Stimulated activated CD4-positive, alpha-beta T cell treated with anti-CD3 and anti-CD28 coated beads, Interleukin-2, amount 100 ng/mL, for 48 hours (primary cell): ENCODE results near the gene C10orf105.

Source experiments
- DNase-seq, 2 donors: peaks; one replicate each; pipeline ENCODE4 v3.0.0-alpha.2; 2020

C10orf105 gene

DNA sequence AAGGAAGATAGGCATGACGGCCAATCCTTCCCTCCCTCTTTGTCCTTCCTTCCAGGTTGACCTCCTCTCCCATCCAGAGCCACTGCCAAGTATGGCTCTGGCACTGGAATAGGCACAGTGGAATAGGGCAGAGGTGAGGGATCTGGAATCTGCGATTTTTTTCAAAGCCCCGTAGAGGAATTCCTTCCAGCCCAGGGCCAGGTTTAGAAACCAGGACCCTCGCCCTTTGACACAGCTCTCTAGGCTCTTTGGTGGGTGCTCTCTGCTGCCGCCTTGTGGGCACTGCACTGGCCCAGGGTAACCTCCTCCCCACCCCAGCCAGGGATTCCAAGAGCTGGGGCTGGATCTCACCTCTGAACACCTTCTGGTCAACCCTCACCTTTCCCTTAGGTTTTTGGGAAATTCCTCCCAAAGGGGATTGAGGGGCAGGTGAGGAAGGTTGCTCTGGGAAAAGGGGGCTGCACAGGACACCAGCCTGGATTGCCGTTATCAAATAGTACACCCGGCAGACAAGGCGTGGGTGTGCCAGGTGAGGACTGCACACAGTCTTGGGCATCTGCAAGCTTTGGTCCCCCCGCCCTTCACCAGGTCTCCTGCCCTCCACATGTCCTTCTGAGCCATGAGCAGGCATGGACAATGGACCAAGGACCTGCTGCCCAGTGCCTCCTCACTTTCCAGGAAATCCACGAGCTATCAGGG is 22.8 kb downstream of the C10orf105 start:
- peak; percentile 65 to 73 for DNase-seq

DNA sequence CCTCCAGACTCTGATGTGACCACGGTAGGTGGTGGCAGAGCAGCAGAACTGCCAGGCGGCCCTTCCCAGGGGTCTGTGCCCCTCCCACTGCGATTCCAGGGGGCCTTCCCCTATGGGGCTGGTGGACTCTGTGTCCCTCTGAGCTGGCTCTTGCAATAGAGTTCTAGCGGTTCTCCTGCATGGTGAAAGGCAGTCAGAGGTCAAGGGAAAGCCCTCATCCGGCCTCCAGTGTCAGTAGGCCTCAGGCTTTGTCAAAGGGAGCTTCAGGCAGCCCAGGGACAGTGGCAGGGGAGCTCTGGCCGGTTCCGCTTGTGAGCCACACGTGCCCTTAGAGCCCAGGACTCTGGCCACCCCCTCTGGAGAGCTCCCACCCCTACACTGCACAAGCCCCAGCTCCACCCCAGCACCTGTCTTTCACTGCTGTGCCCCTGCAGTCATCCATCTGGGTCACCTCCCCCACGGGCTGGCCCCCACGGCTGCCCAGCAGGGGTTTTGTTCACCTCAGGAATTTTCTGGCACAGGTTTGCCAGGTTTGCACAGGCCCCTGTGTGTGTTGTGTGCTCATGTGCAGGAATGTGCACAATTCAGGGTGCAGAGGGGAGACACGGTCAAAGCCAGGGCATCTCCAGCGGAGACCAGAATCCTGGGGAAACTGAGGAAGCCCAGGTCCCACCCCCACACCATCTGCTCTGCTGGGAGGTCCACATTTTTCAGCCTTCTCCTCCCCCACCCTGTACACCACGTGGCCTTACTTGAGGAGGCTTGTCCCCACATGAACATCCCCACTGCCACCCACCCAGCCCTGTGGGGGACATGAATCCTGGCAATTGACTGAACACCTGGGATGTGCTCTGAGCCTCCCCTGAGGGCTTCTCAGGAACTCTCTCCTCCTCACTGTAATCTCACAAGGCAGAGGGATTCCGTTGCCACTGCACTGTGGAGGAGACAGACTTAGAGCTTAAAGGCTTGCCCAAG is 23.8 kb downstream of the C10orf105 start:
- no peak for DNase-seq

DNA sequence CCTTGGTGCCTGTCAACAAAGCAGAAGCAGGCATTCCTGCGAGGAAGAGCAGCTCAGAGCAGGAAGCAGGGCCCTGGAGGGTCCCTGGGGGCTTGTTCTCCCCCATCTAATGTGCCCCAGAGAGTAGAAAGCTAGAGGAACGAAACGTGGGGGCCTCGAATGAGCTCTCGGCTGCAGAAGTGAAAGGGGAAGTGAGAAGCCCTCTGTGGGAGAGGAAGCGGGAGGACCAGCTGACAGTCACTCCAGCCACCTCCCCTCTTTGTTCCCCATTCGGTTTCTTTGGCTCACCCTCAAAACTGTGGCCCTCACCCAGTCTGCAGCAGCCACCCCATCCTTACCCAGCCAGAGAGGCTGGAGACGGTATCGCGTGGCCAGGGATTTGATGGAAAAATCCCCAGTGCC is 25.0 kb downstream of the C10orf105 start:
- DNase-seq, result no peak

DNA sequence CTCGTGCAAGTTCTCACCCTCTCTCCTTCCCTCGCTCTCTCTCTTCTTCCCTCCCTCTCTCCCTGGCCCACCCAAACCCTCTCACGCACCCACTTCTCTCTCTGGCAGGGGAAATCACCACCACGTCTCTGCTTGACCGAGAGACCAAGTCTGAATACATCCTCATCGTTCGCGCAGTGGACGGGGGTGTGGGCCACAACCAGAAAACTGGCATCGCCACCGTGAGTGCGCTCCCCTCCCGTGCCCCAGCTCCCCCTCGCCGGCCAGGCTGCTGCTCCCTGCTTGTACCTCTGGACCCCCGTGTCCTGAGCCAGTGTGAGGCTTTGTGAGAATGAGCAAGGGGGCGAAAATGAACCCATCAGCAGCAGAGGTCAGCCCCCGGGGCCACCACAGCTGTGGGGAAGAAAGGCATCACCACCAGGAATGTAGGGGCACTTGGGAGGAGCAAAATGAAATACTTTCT is 25.5 kb downstream of the C10orf105 start:
- DNase-seq, result no peak

DNA sequence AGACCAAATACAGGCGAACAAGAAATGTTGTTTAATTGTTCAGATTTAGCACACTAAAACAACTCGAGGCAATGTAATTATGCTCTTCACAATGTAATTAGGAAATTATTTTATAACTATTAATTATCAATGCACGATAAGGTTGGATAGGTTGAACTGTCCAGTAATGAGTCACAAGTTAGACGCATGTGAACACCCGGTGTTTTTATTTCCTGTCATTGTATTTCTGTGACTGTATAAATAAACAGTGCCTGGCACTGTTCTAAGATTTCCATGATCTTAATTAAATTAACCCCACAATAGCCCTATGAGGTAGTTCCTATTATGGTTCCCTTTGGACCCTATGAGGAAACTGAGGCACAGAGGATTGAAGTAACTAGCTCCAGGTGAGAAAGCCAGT is 26.2 kb downstream of the C10orf105 start:
- no peak for DNase-seq

DNA sequence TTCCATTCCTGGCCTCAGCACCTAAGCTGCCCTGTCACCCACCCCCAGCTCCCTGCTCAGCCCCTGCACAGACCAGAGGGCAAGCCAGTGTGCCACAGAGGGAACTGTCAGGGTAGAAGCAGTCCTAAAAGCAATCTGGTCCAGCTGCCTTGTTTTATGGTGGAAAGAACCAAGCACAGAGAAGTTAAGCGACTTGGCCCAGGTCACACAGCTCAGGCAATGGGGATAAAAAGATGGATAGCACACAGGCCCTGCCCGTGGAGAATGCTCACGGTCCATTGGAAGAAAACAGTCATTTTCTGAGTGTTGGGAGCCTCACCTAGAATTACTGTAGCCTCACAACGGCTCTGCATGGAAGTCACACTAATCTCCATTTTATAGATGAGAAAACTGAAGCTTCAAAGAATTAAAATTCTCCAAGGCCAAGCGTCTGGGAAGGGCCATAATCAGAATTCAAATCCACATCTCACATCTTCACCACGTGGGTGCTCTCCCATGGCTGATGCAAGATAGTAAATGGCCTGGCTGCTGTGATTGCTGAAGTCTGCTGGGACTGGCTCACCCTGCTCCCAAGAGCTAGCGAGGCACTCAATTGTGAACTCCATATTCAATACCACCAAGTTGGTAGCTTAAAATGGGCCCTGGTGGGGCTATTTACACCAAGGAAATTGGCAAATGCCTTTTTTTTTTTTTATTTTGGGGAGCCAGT is 26.8 kb downstream of the C10orf105 start:
- no peak for DNase-seq

DNA sequence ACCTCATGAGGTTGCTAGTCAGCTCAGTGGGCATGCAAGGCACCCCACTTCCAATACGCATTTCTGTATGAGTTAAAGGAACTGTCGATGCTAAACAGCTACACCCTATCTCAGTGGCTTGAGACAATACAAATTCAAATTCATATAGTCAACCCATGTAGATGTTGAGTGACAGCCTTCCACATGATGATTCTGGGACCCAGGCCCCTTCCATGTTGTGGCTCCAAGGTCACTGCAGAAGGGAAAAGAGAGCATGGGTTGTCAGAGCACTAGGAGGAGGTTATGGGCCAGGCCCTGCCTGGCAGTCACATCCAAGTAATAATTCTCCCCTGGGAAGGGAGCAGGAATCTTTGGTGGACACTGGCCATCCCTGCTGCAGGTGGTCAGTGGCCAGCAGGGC is 28.2 kb downstream of the C10orf105 start:
- no peak for DNase-seq

DNA sequence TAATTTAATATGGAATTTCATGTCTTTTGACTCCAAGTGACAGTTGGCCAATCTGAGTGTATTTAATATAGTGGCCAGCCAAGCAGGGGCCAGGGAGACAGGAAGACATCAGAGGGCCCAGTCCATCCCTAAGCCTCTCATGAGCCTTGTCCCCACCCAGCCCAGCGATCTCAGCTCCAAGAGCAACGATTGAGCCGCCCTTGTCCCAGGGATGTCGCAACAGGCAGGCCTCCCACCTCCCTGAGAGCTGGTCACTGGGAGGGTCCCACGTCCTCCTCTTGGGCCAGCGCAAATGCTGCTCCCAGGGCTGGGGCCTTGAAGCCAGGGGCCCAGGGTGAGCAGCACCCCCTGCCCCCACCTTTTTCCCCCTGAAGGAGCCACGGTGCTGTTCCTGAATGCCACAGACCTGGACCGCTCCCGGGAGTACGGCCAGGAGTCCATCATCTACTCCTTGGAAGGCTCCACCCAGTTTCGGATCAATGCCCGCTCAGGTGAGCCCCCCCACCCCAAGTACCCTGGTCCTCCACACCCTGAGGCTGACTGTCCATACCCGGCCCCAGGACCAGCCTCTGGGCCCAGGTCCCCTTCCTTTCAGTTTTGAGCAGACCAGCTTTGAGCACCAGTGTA is 29.4 kb downstream of the C10orf105 start:
- DNase-seq, result no peak

DNA sequence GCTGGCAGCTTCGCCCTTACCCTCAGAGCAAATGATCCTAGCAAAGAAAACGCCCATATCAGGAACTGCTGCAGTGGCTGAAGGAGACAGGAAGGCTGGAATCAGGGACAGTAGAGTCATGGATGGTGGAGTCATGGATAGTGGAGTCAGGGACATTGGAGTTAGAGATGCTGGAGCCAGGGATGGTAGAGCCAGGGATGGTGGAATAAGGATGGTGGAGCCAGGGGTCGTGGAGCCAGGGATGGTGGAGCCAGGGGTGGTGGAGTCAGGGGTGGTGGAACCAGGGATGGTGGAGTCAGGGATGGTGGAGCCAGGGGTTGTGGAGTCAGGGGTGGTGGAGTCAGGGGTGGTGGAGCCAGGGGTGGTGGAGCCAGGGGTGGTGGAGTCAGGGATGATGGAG is 31.3 kb downstream of the C10orf105 start:
- DNase-seq, result no peak

DNA sequence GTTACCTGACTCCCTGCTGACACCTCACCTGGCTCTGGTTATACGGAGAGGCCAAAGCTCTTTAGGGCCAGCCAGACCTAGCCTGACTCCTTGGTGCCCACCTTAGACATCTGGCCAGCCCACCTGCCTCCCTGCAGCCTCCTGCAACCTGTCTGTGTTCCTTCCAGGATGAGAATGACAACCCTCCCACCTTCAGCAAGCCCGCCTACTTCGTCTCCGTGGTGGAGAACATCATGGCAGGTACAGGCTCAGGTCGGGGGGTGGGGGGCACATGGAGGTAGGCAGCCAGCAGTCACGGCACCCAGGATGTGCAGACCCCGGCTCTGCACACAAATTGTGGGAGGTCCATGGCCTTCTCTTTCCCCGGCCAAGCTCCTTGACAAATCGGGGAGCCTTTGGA is 32.1 kb downstream of the C10orf105 start:
- DNase-seq, result no peak

DNA sequence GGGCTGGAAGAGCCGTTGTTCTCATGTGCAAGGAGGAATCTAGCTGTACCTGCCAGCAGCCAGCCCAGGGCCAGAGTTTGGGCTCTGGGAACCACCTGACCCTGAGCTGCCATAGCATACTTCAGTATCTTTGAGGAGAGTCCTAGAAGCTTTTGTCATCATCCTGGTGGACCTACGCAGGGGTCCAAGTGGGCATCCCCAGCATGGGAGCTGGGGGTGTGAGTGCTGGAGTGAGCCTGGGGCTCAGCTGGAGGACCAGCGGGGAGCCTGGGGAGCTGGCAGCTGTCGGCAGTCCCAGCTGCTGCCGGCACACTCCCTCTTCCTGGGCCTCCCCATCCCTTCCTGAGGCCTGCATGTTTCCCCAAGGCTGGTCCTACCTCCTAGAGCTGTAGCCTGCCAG is 32.5 kb downstream of the C10orf105 start:
- DNase-seq, result no peak

DNA sequence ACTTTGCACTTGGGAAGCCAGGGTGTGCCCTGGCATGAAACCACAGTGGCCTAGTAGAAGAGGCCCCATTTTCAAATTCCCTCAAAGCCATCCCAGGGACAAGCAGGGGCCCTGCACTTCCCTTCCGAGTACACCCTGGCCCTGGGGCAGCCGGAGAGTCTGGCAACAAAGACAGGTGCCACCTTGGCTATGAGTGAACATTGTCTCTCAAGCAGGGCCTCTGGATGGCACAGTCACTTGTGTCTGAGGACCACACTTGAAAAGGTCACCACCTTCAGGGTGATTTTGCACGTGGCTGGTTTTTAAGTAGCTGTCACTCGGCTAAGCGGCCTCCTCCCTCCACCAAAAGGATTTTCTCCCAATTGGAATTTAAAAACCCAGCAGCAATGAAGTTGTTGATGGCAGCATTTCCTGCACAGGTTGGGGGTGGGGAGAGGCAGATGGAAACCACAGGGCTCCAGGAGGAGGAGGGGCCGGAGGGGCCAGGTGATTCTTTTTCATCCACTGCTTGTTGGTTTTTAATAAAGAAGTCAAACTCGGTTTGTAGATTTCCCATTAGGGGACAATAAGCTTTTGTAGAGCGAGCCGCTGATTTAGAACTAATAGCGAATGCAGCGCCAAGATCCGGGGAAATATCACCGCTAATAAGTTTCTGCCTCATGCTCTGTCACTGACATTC is 33.9 kb downstream of the C10orf105 start:
- DNase-seq, result no peak

DNA sequence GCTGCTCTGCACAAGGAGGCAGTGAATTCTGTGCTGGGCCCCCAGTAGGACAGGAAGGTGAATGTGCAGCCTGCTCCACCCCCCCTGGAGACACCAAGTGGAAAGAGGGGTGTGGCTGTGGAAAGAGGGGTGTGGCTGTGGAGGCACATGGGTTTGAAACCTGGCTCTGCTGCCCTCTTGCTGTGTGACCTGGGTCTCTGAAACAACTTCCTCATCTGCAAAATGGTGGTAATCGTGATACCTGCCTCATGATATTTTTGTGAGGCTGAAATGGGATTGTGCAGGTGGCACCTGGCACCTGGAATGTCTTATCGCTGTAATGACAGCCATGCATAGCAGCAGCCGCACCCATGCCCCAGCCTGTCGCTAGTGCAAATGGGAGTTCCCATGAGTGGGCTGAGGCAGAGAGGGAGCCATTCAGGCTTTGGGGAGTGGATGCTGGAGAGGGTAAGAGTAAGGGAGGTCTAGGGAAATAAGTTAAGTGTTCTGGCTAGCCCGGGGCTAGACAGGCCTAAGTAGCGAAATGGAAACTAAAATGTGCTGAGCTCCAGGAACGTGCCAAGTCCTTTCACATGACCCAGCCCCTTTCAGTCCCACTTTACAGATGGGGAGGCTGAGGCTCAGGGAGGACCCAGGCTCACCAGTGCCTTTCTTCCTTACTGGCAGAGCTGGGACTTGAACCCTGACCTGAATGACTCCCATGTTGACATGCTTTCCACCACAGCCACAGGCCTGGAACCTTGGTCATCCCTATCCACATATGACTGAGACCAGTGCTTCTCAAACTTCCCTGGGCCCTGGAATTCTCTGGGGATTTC is 35.0 kb downstream of the C10orf105 start:
- no peak for DNase-seq

DNA sequence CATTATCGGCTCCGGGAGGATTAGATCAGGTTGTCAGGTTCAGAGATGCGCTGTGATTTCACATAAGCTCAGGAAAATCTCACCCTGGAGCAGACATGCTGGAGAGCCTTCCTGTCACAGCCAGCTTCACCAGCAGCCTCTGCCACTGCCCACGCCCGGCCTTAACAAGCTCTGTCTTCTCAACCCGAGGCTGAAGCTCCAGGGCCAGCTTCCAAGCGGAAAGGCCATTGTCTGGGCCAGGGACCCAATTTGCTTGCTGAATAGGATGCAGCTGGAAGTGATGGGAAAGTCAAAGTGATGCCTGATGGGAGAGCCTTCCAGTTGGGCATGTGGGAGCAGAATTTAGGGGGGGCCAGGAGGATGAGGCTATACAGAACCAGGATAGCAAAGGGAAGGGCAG is 36.3 kb downstream of the C10orf105 start:
- no peak for DNase-seq

DNA sequence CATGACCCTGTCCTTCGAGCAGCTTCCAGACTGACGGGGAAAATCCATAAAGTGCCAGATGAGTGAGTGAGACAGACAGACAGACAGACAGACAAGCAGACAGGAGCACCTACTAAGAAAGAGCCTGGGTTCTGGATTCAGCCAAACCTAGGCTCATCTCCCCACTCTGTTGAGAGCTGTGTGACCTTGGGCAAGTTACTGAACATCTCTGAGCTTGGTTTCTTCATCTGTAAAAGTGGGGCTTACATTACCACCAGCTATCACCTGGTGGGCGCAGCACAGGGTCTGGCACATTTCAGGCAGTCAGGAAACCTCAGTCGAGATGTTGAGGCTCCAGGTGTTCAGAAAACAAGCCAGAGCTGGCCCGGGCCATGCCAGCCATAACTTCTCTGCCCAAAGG is 37.6 kb downstream of the C10orf105 start:
- DNase-seq, result no peak

DNA sequence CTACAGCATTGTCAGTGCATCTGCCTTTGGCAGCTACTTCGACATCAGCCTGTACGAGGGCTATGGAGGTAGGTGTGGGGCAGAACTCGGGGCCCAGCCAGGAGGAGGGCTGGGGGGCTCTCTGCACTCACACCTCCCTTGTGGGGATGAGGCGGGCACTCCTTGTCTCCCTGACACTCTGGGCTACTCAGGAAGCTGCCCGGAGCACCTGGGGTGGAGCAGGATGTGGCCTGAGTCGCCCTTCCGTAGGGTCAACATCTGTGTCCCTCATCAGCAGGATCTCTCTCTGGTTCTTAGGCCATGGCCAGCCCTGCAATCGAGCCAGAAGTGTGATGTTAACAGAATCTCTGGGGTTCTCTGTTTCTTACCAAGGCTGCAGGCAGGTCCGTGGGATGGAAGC is 40.2 kb downstream of the C10orf105 start:
- DNase-seq, result no peak

DNA sequence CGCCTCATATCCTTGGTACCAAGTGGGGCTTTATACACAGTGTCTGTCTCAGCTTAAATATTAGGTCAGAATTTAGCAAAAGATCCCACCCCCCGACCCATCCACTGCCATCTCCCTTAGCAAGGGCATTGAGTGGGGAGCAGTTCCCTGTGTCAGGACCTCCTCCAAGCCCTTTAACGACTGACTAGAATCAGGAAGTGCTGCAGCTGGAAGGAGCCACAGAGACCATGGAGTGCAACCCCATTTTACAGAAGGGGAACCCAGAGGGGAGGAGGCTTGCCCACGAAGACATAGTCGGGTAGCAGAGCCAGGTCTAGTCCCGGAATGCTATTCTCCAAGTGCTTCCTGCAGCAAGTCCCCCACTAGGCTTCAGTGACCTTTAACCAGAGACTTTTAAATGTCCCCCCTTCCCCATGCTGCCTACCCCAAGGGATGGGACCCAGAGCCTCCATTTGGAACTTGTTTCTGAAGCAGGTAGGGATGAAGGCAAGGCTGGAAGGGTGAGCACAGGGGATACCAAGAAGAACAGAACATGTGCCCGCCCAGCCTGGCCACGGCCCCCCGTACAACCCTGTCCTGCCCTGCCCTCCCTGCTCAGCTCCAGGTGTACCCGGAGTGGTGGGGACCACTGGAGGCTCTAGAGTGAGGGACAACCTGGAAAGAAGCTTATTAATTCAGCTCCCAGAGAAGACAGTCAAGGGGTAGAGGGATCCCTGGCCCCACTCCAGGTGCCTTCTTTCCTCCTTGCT is 41.3 kb downstream of the C10orf105 start:
- no peak for DNase-seq

DNA sequence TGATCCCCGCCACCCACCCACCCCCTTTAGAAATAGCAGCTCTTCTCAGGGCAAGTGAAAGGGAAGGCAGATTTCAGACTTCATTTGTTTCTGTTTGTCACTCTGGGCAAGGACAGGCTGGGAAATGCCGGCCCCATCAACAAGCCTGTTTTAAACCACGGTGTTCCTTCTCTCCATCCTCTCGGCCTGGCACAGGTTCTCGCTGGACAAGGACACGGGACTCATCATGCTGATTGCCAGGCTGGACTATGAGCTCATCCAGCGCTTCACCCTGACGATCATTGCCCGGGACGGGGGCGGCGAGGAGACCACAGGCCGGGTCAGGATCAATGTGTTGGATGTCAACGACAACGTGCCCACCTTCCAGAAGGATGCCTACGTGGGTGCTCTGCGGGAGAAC is 42.3 kb downstream of the C10orf105 start:
- no peak for DNase-seq

DNA sequence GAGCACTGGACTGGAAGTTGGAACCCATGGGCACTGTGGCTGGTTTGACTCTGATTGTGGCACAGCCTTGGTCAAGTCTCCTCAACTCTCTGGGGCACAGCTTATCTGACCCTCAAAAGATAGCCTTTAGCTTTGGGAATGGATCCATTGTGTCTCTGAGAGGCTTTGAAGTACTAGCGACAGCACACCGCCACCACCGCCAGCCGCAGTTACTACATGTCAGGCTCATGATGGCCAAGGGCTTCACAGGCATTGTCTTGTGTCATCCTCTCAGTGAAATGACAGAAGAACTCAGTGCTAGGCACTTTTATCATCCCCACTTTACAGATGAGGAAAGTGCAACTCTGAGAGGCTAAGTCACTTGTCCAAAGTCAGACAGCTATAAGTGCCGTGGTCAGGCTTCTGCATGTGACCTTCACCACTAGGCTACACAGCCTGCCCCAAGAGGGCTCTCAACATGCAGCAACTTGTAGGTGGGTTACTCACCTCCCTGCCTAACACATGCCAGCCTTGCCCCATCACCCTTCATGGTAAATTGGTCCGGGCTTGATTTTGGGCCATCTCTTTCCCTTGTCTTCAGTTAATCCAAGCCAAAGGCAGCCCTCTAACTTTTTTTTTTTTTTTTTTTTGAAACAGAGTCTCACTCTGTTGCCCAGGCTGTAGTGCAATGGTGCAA is 44.1 kb downstream of the C10orf105 start:
- no peak for DNase-seq
